Stimulated activated CD4-positive, alpha-beta T cell treated with anti-CD3 and anti-CD28 coated beads, Interleukin-1b, Interleukin-23, amount 100 ng/mL, for 4 hours (primary cell): ENCODE measurements around the gene STUM.

Experiments used
- DNase-seq, 2 donors: peaks; one replicate each; pipeline ENCODE4 v3.0.0-alpha.2; 2020; ENCODE audit warnings: low read depth in 2 of 2

STUM gene

GRCh38 chr1:226533220-226533619, 15.3 kb upstream of the STUM start:
- DNase-seq: no peak

- DNase-seq: no peak
Observed at GRCh38 chr1:226534098-226534497, 14.5 kb upstream of the STUM start.

- no peak for DNase-seq
Observed at GRCh38 chr1:226534645-226535044, 13.9 kb upstream of the STUM start.

GRCh38 chr1:226535666-226536065, 12.9 kb upstream of the STUM start:
- DNase-seq: no peak

GRCh38 chr1:226541231-226541630, 7.3 kb upstream of the STUM start:
- no peak for DNase-seq

GRCh38 chr1:226541631-226542622, 6.6 kb upstream of the STUM start:
- DNase-seq: no peak

- no peak for DNase-seq
Observed at GRCh38 chr1:226542623-226543103, 5.9 kb upstream of the STUM start.

GRCh38 chr1:226545836-226546596, 2.5 kb upstream of the STUM start:
- DNase-seq: no peak

GRCh38 chr1:226546926-226547325, 1.6 kb upstream of the STUM start:
- no peak for DNase-seq

- DNase-seq: peak; percentile 39 to 54
Observed at GRCh38 chr1:226547754-226548191, 791 bp upstream of the STUM start.

GRCh38 chr1:226549094-226549936, 751 bp downstream of the STUM start:
- peak in 1 of 2 donors; percentile 3 for DNase-seq

- DNase-seq: peak in 1 of 2 donors; percentile 5
Observed at GRCh38 chr1:226549937-226550671, 1.5 kb downstream of the STUM start.

- no peak for DNase-seq
Observed at GRCh38 chr1:226550672-226551041, 2.1 kb downstream of the STUM start.

GRCh38 chr1:226551299-226551698, 2.7 kb downstream of the STUM start:
- DNase-seq: no peak

GRCh38 chr1:226552061-226552460, 3.5 kb downstream of the STUM start:
- DNase-seq: no peak

GRCh38 chr1:226553266-226553923, 4.8 kb downstream of the STUM start:
- DNase-seq: no peak

- DNase-seq: no peak
Observed at GRCh38 chr1:226553924-226554282, 5.3 kb downstream of the STUM start.

GRCh38 chr1:226555092-226555491, 6.5 kb downstream of the STUM start:
- no peak for DNase-seq

- no peak for DNase-seq
Observed at GRCh38 chr1:226557424-226557823, 8.9 kb downstream of the STUM start.

GRCh38 chr1:226558036-226558650, 9.6 kb downstream of the STUM start:
- no peak for DNase-seq
